GM19239 (cell line): ENCODE data around the gene AHCY.
"Not testable (repeated sequence)": the region's sequence is repeated elsewhere in the genome, so short reads cannot be mapped to it uniquely, and the experiment has no call there.

ENCODE experiments used
- DNase-seq: peaks from one replicate; pipeline ENCODE4 v3.0.0; 2011; ENCODE audit warnings: low spot score; ENCODE audit not compliant: insufficient read length
- FAIRE-seq: peaks from 2 replicates; lab custom pipeline; 2011; peaks lifted over from hg19 to GRCh38; lab: Jason Lieb, UNC

The AHCY gene

GRCh38 chr20:34302723-34303533, at the start of gene AHCY:
AHCY (minus strand) TSS chr20:34303355; CDS start chr20:34303270, 85 bp downstream.
- peak; percentile 94 for DNase-seq
- peak; percentile 94 for FAIRE-seq

DNA sequence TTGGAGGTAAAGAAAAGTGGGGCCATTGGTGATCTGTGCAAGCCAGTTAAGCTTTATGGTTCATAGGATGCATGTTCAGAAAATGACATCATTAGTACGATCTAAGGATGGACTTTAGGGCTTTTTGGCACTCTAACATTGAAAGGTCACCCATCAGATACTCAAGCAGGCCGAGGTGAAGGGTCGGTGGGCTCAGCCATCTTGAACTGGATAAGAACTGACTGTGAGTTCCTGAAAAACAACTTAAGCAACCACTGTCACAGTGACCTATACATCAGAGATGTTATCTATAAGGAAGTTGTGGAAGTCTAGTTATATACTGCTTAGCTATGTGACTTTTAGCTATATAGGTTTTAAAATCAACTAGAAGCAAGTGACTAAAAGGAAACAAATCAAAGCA, 46.9 kb upstream of the AHCY start:
- no peak for DNase-seq
- no peak for FAIRE-seq

DNA sequence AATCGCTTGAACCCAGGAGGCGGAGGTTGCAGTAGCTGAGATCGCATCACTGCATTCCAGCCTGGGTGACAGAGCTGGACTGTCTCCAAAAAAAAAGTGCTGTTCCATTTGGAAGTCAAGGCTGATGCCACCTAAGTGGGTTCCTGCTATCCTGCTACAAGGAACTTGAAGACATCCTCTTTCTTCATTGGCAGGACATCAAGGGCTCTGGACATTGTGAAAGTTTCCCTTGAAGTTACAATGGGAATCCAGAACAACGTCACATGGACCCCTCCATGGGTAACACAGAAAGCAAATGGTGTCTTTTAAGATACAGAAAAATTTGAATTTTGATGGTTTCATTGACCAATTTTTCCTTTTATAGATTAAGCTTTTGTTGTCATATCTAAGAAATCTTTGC, 44.4 kb upstream of the AHCY start:
- DNase-seq (no peak), FAIRE-seq (no peak)

DNA sequence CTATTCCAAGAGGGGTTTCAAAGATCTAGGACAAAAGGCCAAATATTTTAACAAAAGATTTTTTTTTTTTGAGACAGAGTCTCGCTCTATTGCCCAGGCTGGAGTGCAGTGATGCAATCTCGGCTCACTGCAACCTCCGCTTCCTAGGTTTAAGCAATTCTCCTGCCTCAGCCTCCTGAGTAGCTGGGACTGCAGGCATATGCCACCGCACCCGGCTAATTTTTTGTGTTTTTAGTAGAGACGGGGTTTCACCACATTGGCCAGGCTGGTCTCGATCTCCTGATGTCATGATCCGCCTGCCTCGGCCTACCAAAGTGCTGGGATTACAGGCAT, 43.3 kb upstream of the AHCY start:
- FAIRE-seq, DNase-seq: not testable (repeated sequence)

DNA sequence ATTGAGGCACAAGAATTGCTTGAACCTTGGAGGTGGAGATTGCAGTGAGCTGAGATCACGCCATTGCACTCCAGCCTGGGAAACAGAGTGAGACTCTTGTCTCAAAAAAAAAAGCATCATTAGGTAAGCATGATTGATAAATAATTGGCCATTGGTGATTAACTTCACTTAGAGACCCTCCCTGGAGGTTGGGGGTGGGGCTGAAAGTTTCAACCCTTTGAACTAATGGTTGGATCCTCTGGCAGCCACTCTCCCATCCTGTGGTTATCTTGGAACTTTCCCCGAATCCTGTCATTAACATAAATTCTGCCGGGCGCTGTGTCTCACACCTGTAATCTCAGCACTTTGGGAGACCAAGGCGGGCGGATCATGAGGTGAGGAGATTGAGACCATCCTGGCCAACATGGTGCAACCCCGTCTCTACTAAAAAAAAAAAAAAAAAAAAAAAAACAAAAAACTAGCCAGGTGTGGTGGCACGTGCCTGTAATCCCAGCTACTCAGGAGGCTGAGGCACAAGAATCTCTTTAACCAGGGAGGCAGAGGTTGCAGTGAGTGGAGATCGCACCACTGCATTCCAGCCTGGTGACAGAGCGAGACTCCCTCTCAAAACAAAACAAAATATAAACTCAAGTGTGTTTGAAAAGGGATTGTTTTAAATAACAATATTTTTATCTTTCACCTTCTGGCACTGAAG, 42.8 kb upstream of the AHCY start:
- DNase-seq, FAIRE-seq: not testable (repeated sequence)

DNA sequence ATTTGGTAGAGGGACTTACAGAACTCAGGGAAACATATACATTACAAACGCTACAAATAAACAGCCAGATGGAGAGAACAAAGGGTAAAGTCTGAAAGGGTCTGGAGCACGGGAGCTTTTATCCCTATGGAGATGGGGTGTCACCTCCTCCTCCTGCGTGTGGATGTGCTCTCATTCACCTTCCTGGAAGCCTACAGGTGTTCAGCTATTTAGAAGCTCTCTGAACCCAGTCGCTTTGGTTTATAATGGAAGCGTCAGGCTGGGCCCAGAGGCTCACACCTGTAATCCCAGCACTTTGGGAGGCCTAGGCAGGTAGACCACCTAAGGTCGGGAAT, 42.2 kb upstream of the AHCY start:
- DNase-seq (no peak), FAIRE-seq (no peak)

GRCh38 chr20:34344238-34344637, 41.1 kb upstream of the AHCY start:
- DNase-seq (no peak), FAIRE-seq (no peak)

GRCh38 chr20:34343458-34344211, 40.5 kb upstream of the AHCY start:
- DNase-seq (no peak), FAIRE-seq (no peak)

DNA sequence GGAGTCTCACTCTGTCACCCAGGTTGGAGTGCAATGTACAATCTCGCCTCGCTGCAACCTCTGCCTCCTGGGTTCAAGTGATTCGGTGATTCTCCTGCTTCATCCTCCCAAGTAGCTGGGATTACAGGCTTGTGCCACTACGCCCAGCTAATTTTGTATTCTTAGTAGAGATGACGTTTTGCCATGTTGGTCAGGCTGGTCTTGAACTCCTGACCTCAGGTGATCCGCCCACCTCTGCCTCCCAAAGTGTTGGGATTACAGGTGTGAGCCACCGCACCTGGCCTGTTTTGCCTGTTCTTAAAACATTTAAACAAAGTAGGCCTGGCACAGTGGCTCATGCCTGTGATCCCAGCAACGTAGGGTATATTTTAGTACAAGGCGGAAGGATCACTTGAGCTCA, 38.0 kb upstream of the AHCY start:
- FAIRE-seq, DNase-seq: not testable (repeated sequence)

- FAIRE-seq, DNase-seq: not testable (repeated sequence)
Observed at GRCh38 chr20:34340726-34341125, 37.6 kb upstream of the AHCY start.

DNA sequence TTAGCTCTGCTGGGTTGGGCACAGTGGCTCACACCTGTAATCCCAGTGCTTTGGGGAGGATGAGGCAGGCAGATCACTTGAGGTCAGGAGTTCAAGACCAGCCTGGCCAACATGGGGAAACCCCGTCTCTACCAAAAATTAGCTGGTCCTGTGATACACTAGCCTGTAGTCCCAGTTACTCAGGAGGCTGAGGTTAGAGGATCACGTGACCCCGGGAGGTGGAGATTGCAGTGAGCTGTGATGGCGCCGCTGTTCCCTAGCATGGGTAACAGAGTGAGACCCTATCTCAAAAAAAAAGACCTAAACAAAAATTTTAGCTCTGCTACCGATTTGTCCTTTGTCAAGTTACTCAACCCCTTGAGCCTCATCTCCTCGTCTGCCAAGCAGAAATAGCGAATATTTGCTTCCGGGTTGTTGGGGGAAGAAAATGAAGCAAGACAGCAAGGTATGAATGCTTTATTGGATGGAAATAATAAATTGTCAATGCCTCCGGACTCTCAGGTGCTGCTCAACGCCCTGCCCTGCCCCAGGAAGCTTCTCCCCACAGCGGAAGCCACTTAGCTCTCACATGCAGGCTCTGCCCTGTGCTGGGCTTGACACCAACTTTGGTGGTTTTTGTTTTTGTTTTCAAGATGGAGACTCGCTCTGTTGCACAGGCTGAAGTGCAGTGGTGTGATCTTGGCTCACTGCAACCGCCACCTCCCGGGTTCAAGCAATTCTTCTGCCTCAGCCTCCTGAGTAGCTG, 35.0 kb upstream of the AHCY start:
- FAIRE-seq (no peak), DNase-seq (no peak)

GRCh38 chr20:34337544-34337943, 34.4 kb upstream of the AHCY start:
- DNase-seq (no peak), FAIRE-seq (no peak)

- no peak for DNase-seq
- FAIRE-seq = no peak
Observed at GRCh38 chr20:34334654-34335407, 31.7 kb upstream of the AHCY start.

DNA sequence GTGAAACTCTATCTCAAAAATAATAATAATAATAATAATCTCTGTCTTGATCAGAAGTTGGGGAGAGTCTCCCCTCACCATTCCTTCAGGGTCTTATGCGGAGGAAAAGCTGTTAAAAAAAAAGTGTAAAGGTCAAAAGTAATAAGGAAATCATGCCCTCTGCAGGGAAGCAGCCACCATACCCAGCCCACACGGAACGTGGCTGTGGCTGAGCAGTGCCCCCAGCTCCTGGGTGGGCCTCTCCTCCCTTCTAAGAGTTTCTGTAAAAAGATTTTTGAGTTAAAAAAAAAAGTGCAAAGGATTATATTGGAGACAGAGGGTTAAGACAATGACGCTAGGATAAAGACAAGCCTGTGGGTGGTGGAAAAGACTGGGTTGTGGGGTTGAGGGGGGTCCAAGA, 30.6 kb upstream of the AHCY start:
- DNase-seq = no peak
- no peak for FAIRE-seq

DNA sequence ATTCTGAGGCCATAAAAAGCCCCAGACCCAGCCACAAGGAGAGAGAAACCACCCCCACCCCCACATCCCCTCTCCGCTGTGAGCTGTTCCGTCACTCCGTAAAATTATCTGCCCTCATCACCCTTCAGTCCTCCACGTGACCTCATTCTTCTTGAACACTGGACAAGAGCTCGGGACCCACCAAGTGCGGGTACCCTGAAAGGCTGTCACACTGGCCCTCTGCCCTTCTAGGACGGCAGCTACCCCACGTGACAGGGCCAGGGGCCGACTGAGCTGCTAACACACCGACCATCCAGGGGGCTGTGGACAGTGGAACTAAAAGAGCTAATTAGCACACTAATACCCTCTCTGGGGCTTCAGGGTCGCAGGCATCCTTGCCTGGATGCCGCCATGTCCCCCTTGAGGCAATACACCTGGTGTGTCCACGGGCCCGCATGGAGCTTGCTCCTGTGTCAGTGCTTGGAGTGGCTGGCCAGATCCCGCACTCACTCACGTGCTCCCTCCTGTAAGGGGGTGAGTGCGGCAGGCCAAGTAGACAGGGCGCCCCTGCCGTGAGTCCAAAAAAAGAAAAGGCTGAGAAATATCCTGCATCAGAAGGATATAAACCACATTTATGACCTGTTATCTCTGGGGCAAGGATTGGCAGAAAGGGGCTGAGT, 29.2 kb upstream of the AHCY start:
- FAIRE-seq (no peak), DNase-seq (no peak)

- FAIRE-seq = no peak
- DNase-seq = no peak
Observed at GRCh38 chr20:34331838-34332237, 28.7 kb upstream of the AHCY start.

- FAIRE-seq = not testable (repeated sequence)
Observed at GRCh38 chr20:34330861-34331544, 27.8 kb upstream of the AHCY start.

GRCh38 chr20:34328928-34329677, 25.9 kb upstream of the AHCY start:
- no peak for FAIRE-seq
- no peak for DNase-seq

More at GRCh38 chr20:34330861-34331544, 27.8 kb upstream of the AHCY start:
- not testable (repeated sequence) for DNase-seq
